ENCODE measurements around the gene RAB15.
"Not testable (repeated sequence)": the region's sequence is repeated elsewhere in the genome, so short reads cannot be mapped to it uniquely, and the experiment has no call there.

Gene RAB15

GRCh38 chr14:64937171-64937820, 34.8 kb downstream of the RAB15 start:
- DNase-seq (ENCODE audit: low spot score), result no peak

- no peak for DNase-seq (ENCODE audit: low spot score)
These were observed 36.6 kb downstream of the RAB15 start for GRCh38 chr14:64935508-64935907.

GRCh38 chr14:64934338-64934929, 37.7 kb downstream of the RAB15 start:
- no peak for DNase-seq (ENCODE audit: low spot score)

GRCh38 chr14:64932231-64932630, 39.9 kb downstream of the RAB15 start:
- DNase-seq (ENCODE audit: low spot score), result no peak

GRCh38 chr14:64931123-64931522, 41.0 kb downstream of the RAB15 start:
- DNase-seq (ENCODE audit: low spot score), result no peak

- no peak for DNase-seq (ENCODE audit: low spot score)
These were observed 41.9 kb downstream of the RAB15 start for GRCh38 chr14:64930085-64930843.

- no peak for DNase-seq (ENCODE audit: low spot score)
These were observed 43.1 kb downstream of the RAB15 start for GRCh38 chr14:64929014-64929359.

GRCh38 chr14:64928239-64929013, 43.7 kb downstream of the RAB15 start:
- DNase-seq (ENCODE audit: low spot score), result no peak

GRCh38 chr14:64927031-64927430, 45.1 kb downstream of the RAB15 start:
- DNase-seq (ENCODE audit: low spot score), result no peak

- DNase-seq (ENCODE audit: low spot score), result no peak
These were observed 45.6 kb downstream of the RAB15 start for GRCh38 chr14:64926398-64926995.

GRCh38 chr14:64923015-64923414, 49.1 kb downstream of the RAB15 start:
- DNase-seq (ENCODE audit: low spot score), result no peak

- DNase-seq (ENCODE audit: low spot score), result no peak
These were observed 51.7 kb downstream of the RAB15 start for GRCh38 chr14:64920465-64920864.

GRCh38 chr14:64919618-64920017, 52.5 kb downstream of the RAB15 start:
- DNase-seq (ENCODE audit: low spot score), result no peak

- no peak for DNase-seq (ENCODE audit: low spot score)
These were observed 52.9 kb downstream of the RAB15 start for GRCh38 chr14:64919215-64919614.

GRCh38 chr14:64918216-64918615, 53.9 kb downstream of the RAB15 start:
- no peak for DNase-seq (ENCODE audit: low spot score)

GRCh38 chr14:64915797-64916196, 56.3 kb downstream of the RAB15 start:
- DNase-seq (ENCODE audit: low spot score), result no peak

GRCh38 chr14:64915029-64915424, 57.1 kb downstream of the RAB15 start:
- no peak for DNase-seq (ENCODE audit: low spot score)

GRCh38 chr14:64914237-64915028, 57.7 kb downstream of the RAB15 start, which contains the start of gene CHURC1:
Gene CHURC1 (plus strand): TSS chr14:64914455. CDS start chr14:64914496, 41 bp downstream.
- DNase-seq (ENCODE audit: low spot score), result peak; percentile 61

- not testable (repeated sequence) for DNase-seq (ENCODE audit: low spot score)
These were observed 58.7 kb downstream of the RAB15 start for GRCh38 chr14:64913477-64913876.

GRCh38 chr14:64912261-64912660, 59.9 kb downstream of the RAB15 start:
- DNase-seq (ENCODE audit: low spot score), result no peak

GRCh38 chr14:64910847-64911495, 61.2 kb downstream of the RAB15 start:
- no peak for DNase-seq (ENCODE audit: low spot score)
